Mammary epithelial cell (primary cell): ENCODE data around the gene TDRD9.

Source experiments
- CTCF ChIP-seq, 2 donors: IDR thresholded peaks in 1 of 2; conservative IDR thresholded peaks in 1 of 2; 2 replicates each; pipeline ENCODE4 v1.5.1; 2011 to 2012; ENCODE audit warnings: inconsistent platforms in 2 of 2, low read length in 2 of 2, mild to moderate bottlenecking in 2 of 2, control low read depth in 1 of 2, low read depth in 1 of 2; ENCODE audit not compliant: insufficient read depth in 1 of 2; ENCODE audit errors: extremely low read depth in 1 of 2
- EZH2 ChIP-seq: IDR thresholded peaks from 2 replicates; pipeline ENCODE4 v1.6.1; 2012; ENCODE audit warnings: low read length, inconsistent platforms, borderline replicate concordance

GRCh38 chr14:104030958-104031357, 102.7 kb downstream of the TDRD9 start:
- no peak for TF ChIP-seq EZH2
- TF ChIP-seq CTCF (conservative IDR thresholded peaks at IDR 0.05 in 1 of 2, IDR thresholded peaks at IDR 0.05 in 1 of 2; ENCODE audit: extremely low read depth in 1 of 2, insufficient read depth in 1 of 2, low read depth in 1 of 2, low read length in 2 of 2), result no peak
